ENCODE data around the gene AGTPBP1.

DNA sequence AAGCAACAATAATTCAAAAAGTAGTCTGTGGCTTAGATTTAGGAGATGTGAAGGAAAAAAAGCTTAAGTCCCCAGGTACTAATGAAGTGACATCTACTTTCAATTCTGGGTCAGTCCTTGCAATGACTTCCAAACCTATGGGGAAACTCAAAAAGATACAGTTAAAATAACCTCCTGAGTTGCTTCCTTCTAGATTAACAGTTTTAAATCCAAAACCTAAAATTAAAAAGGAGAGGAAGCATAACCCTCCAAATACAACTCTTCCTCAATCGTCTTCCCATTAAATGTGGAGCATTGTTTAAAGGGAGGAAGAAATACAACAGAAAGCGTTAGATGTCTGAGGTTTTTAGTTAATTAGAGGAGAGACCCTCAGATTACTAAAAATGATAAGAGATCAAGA, 75.7 kb downstream of the AGTPBP1 start:
- TF ChIP-seq YY1 (IDR thresholded peaks at IDR 0.05; ENCODE audit: low read depth) (no peak), FOXM1 (IDR thresholded peaks at IDR 0.05; ENCODE audit: borderline replicate concordance, low read depth) (no peak)

Data from Ishikawa (cell line).